Femur (tissue), 1 donor: ENCODE data around the gene TEPSIN.

Experiments
- DNase-seq: peaks from one replicate; pipeline ENCODE4 v3.0.0-alpha.2; 2017

The TEPSIN gene

GRCh38 chr17:81219476-81220180 lies 19.2 kb downstream of the TEPSIN start:
- DNase-seq, result no peak

GRCh38 chr17:81218991-81219390 lies 19.9 kb downstream of the TEPSIN start:
- DNase-seq, result no peak

GRCh38 chr17:81218459-81218858 lies 20.4 kb downstream of the TEPSIN start:
- no peak for DNase-seq

DNA sequence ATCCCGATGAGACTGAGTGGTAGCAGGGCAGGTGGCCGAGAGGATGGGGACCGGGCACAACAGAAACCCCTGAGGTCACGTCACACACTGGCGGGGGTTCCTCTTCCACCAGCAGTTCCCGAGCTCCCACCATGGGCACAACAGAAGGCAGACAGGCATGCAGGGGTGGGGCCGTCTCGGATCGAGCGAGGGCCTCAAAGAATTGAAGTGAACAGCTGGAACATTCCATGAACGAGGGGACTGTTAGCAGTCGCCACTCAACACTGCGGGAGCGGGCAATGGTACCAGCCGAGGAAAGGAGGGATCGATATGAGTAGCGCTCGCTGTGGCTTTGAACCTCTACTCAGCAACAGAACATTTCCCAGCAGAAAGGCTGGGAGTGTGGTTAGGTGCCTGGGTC lies 21.4 kb downstream of the TEPSIN start:
- no peak for DNase-seq

- DNase-seq, result no peak
Measured at GRCh38 chr17:81213978-81214377, 24.9 kb downstream of the TEPSIN start.

DNA sequence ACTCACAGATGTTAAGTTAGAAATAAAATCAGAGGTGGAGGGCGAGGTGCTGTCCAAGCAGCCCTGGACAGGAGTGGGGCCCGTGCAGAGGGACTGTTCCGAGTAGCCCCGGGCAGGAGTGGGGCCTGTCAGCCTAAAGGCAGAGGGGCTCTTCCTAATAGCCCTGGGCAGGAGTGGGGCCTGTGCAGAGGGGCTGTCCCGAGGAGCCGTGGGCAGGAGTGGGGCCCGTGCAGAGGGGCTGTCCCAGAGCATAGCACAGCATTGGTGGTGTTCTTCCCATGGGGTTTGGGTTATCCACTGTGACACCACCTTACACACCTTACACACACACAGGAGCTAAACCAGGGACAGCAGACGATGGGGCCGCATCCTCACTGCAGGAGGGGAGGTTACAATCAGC lies 26.5 kb downstream of the TEPSIN start:
- no peak for DNase-seq

GRCh38 chr17:81210868-81211267 lies 28.0 kb downstream of the TEPSIN start:
- DNase-seq, result no peak

DNA sequence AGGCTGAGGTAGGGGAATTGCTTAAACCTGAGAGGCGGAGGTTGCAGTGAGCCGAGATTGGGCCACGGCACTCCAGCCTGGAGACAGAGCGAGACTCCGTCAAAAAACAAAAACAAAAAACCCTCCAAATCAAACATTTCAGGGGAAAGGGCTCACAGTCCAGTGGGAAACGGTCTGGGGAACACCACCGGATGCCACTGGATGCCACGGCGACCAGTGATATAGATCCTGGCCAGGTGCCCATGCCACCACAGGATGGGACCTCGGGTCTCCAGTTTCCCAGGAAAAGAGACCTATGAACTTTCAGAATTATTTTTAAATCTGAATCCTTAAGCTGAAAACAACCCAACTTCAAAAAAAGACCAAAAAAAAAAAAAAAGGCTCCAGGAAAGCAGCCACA lies 28.4 kb downstream of the TEPSIN start:
- no peak for DNase-seq

GRCh38 chr17:81209141-81209540 lies 29.7 kb downstream of the TEPSIN start:
- no peak for DNase-seq

DNA sequence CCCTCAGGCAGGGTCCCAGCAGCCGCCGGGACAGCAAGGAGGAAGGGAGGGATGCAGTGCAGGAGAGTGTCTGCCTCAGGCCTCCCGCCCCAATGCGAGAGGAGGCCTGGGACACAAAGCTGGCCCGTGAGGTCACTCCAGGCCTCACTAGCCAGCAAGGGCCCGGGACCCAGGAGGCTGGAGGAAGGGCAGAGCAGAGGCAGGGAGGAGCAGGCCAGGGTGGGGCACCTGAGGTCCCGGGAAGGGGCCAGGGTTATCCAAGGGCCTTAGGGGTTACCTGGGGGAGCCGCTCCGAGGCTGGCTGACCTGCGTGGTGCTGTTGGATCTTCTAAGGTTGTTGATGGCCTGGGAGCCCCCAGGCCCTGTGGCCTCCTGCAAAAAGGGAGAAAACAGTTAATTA lies 30.2 kb downstream of the TEPSIN start:
- no peak for DNase-seq

- no peak for DNase-seq
Measured at GRCh38 chr17:81207610-81208581, 31.0 kb downstream of the TEPSIN start.

DNA sequence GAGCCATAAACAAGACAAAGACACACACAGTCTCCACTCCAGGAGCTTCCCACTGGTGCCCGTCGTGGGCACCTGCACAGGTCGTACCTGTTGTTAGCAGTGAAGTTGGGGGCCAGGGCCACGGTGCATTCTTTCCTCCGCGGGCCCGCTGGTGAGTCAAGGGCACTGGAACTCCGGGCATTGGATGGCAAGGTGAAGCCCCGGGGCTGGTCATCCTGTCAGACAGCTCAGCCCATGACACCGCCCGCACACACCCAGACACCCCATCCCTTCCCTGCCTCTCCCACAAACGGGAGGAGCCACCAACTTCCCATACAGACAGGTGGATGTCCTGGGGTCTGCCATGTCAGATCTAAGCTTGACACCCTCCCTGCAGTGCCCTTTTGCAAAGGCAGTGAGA lies 32.2 kb downstream of the TEPSIN start:
- DNase-seq, result no peak

GRCh38 chr17:81206166-81206565 lies 32.7 kb downstream of the TEPSIN start:
- no peak for DNase-seq

GRCh38 chr17:81204578-81204977 lies 34.3 kb downstream of the TEPSIN start:
- DNase-seq, result no peak

DNA sequence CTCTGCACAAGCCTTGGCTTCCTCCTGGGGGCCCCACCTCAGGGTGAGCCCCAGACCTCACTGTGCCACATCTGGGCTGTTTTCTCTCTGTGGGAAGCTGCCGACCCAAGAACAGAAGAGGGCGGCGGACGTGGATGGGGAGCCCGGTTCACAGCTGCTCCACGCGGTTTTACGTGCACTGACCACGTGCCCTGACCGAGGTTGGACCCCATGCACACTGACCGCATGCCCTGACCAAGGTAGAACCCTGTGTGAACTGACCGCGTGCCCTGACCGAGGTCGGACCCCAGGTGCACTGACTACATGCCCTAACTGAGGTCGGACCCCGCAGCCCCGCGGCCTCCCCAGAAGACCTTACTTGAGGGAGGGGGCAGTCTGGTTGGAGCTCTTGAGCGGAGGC lies 35.7 kb downstream of the TEPSIN start:
- DNase-seq, result no peak

DNA sequence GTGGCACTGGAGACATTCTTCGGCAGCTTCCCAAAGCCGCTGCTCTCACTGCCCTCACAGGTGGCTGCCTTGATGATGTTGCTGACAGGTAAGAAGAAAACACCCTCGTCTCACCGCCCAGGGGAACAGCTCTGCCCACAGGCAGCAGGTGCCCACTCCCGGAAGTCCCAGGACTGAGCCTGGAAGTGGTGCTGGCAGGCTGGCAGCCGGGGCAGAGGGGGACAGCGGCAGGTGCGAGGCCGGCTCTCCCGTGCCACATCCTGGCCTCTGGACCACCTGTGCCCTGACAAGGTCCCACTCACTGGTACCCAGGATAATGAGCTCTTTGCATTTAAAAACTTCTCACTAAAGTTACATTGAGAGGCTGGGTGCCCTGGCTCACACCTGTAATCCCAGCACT lies 36.5 kb downstream of the TEPSIN start:
- DNase-seq, result no peak

DNA sequence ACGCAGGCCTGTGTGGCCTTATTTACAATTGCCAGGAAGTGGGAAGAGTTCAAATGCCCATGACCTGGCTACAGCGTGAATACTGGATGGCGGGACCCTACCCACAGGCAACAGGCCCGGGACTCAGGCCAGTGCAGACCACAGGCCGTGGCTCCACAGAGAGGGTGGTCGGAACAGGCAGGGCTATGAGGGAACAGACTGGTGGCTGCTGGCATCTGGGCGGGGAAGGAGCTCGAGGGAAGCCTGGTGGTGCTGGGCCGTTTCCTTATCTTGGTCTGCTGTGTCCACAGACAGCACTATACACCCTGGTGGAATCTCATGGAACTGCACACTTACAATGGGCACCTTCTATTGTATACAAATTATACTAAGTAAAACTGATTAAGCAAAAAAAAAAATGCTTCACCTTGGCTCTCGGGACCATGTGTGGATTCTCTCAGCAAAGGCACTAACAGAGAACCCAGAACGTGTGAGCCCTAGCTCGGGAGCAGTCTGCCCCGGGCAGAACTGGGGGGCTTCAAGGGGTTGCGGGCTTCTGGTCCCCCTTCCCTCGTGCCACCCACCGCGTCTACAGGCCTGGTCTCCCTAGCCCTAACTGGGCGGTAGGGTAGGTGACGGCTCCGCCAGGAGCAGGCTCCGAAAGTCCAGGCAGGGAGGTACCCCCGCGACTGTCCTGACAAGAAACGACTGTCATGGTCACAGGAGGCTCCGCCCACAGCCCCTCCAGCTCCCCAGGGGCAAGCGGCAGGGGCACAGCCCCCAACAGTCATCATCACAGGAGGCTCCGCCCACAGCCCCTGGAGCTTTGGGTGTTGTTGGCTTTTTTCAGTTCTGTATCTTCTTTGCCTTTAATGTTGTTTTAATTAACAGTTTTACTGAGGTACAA lies 37.9 kb downstream of the TEPSIN start:
- peak; percentile 59 for DNase-seq

- no peak for DNase-seq
Measured at GRCh38 chr17:81200201-81200600, 38.7 kb downstream of the TEPSIN start.

- DNase-seq, result no peak
Measured at GRCh38 chr17:81199482-81199830, 39.4 kb downstream of the TEPSIN start.

DNA sequence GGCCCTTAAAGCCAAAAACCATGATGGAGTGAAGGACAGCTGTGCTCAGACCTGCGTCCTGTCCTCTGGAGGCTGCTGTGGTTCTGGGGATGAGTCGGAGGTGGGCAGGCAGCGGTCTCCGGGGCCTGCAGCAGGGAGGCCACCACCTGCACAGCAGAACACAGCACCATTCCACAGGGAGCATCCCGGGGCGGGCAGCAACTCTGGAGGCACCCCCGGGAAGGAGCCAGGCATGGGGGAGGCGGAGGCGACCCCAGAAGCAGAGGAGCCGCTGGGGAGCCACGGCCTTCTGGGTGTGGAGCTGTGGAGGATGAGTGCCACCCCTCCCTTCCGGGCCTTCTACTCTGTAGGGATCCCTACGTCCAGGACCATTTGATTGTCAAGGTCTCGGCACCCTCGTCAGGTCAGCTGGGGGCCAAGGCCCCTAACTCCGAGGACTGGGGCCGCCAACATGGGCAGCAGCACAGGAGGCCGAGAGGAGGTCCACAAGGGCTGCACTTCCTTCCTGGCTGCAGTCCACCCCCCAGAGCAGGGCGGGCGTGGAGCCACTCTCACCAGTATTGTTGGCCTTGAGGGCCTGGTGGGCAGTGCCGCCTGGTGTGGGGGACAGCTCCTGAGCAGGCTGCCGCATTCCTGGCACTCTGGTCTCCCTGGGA lies 39.9 kb downstream of the TEPSIN start:
- no peak for DNase-seq

- DNase-seq, result no peak
Measured at GRCh38 chr17:81197831-81198490, 40.9 kb downstream of the TEPSIN start.

- no peak for DNase-seq
Measured at GRCh38 chr17:81197409-81197795, 41.5 kb downstream of the TEPSIN start.
